Right ventricle myocardium inferior (tissue), 1 donor: Measurements from ENCODE around the gene C17orf78. TPM values are rescaled to one million over a fixed set of nuclear protein-coding genes. Genes with fewer than 3 reads are reported as not detected.
"Not testable (repeated sequence)": the region's sequence is repeated elsewhere in the genome, so short reads cannot be mapped to it uniquely, and the experiment has no call there.

Experiments used
- ATAC-seq: fragments of 200-7000 bp; cut with Tn5 transposase; one replicate; pipeline ENCODE4 v1.9.1; 2020; ENCODE audit warnings: mild to moderate bottlenecking, moderate library complexity
- DNase-seq: peaks from one replicate; pipeline ENCODE4 v3.0.0; 2021; ENCODE audit errors: missing footprints
- intact Hi-C: fragments of 100-400 bp; cut with DNase I; formaldehyde crosslinking; loops from one replicate; pipeline ENCODE4 v1.11.0; 2022
- long read RNA-seq: library from polyadenylated mRNA; unstranded; transcript quantifications from one replicate; pipeline ENCODE4 v2.0.0, GENCODE V29; 2021
- total RNA-seq: library from RNA; stranded (reverse); fragmentation: NEBNext Ultra II Directional; extraction: Animal tissue kit (Norgen Biotek cat#: 25700); gene quantifications from one replicate; pipeline ENCODE4 v1.2.1, GENCODE V29; 2021
- donor health status: DM: no; HTN: yes; CAD: no; lungs with severe emphysema.

C17orf78 gene
- total RNA-seq: not detected
- long read RNA-seq, partial matches to known transcripts: 0 of 1 reads
- long read RNA-seq, other reads (novel, unspliced or antisense): 1 of 1 reads

GRCh38 chr17:37375706-37376105, at the start of gene C17orf78:
Gene C17orf78, plus strand, starts transcription at chr17:37375985. Its CDS starts 108 bp downstream, at chr17:37376093.
- DNase-seq (no peak), ATAC-seq (no peak)
- intact Hi-C loops: no loop called here

- no peak for ATAC-seq
- intact Hi-C loops: no loop called here
- DNase-seq: no peak
Measured at GRCh38 chr17:37327341-37328090, 48.3 kb upstream of the C17orf78 start.

- intact Hi-C loops: no loop called here
Measured at GRCh38 chr17:37338847-37339246, 36.9 kb upstream of the C17orf78 start.

GRCh38 chr17:37339321-37339720, 36.5 kb upstream of the C17orf78 start:
- no peak for DNase-seq
- intact Hi-C loops: no loop called here
- no peak for ATAC-seq

More at GRCh38 chr17:37338847-37339246, 36.9 kb upstream of the C17orf78 start:
- DNase-seq (no peak), ATAC-seq (no peak)

GRCh38 chr17:37340804-37341203, 35.0 kb upstream of the C17orf78 start:
- DNase-seq: no peak
- intact Hi-C loops: no loop called here

GRCh38 chr17:37342589-37342988, 33.2 kb upstream of the C17orf78 start:
- intact Hi-C loops: no loop called here
- no peak for DNase-seq
- ATAC-seq: no peak

More at GRCh38 chr17:37340804-37341203, 35.0 kb upstream of the C17orf78 start:
- ATAC-seq: no peak

- ATAC-seq (no peak), DNase-seq (no peak)
- intact Hi-C loops: no loop called here
Measured at GRCh38 chr17:37344519-37344918, 31.3 kb upstream of the C17orf78 start.

- ATAC-seq, intact Hi-C loops, DNase-seq: not testable (repeated sequence)
Measured at GRCh38 chr17:37346863-37347402, 28.9 kb upstream of the C17orf78 start.

- intact Hi-C loops: loop anchor here (5.0 kb wide), 2 partner anchors 130 to 410 kb away; partner anchors contain the start of genes AATF and DUSP14
Measured at GRCh38 chr17:37356796-37357569, 18.8 kb upstream of the C17orf78 start.

GRCh38 chr17:37358098-37358829, 17.5 kb upstream of the C17orf78 start:
- DNase-seq: peak; percentile 71
- peak; percentile 11 for ATAC-seq
- intact Hi-C loops: loop anchor here (2.0 to 5.0 kb wide), 4 partner anchors 49 to 411 kb away; partner anchors contain the start of genes AATF, ACACA, DUSP14 and TADA2A

More at GRCh38 chr17:37356796-37357569, 18.8 kb upstream of the C17orf78 start:
- not testable (repeated sequence) for DNase-seq, ATAC-seq

- DNase-seq (peak; percentile 97), ATAC-seq (peak; percentile 98)
- intact Hi-C loops: loop anchor here (2.0 to 5.0 kb wide), 4 partner anchors 48 to 412 kb away; partner anchors contain the start of genes AATF, ACACA, DUSP14 and TADA2A
Measured at GRCh38 chr17:37358830-37359681, 16.7 kb upstream of the C17orf78 start.

- DNase-seq (no peak), ATAC-seq (no peak)
- intact Hi-C loops: loop anchor here (2.0 to 5.0 kb wide), 4 partner anchors 47 to 412 kb away; partner anchors contain the start of genes AATF, ACACA, DUSP14 and TADA2A
Measured at GRCh38 chr17:37359682-37360188, 16.1 kb upstream of the C17orf78 start.

- DNase-seq (no peak), ATAC-seq (no peak)
- intact Hi-C loops: no loop called here
Measured at GRCh38 chr17:37360632-37361031, 15.2 kb upstream of the C17orf78 start.

- intact Hi-C loops: no loop called here
- no peak for ATAC-seq
- DNase-seq: no peak
Measured at GRCh38 chr17:37361543-37361942, 14.2 kb upstream of the C17orf78 start.

- DNase-seq (no peak), ATAC-seq (no peak)
- intact Hi-C loops: no loop called here
Measured at GRCh38 chr17:37365589-37365988, 10.2 kb upstream of the C17orf78 start.

- no peak for DNase-seq
- intact Hi-C loops: no loop called here
- no peak for ATAC-seq
Measured at GRCh38 chr17:37368577-37368976, 7.2 kb upstream of the C17orf78 start.

- intact Hi-C loops: no loop called here
- ATAC-seq: peak; percentile 76
- no peak for DNase-seq
Measured at GRCh38 chr17:37373530-37374159, 2.1 kb upstream of the C17orf78 start.
